LHCN-M2 (cell line): ENCODE results near the gene INPP1. TPM values are rescaled to one million over a fixed set of nuclear protein-coding genes. Genes with fewer than 3 reads are reported as not detected.
"Not testable (repeated sequence)": the region's sequence is repeated elsewhere in the genome, so short reads cannot be mapped to it uniquely, and the experiment has no call there.

ENCODE experiments used
- DNase-seq: peaks from one replicate; pipeline ENCODE4 v3.0.0-alpha.2; 2012; ENCODE audit warnings: low read depth
- total RNA-seq: library from RNA; depleted of rRNA; stranded (reverse); fragments of >200 nt; gene quantifications from 2 replicates; pipeline ENCODE4 v1.2.3, GENCODE V29; 2014

INPP1 gene
- total RNA-seq, 1 experiment from 2014 or later, result 15.8 TPM

GRCh38 chr2:190333928-190334327 is 9.5 kb upstream of the INPP1 start:
- DNase-seq, result no peak

- no peak for DNase-seq
Measured at GRCh38 chr2:190334479-190335224, 8.7 kb upstream of the INPP1 start.

- no peak for DNase-seq
Measured at GRCh38 chr2:190335225-190335559, 8.2 kb upstream of the INPP1 start.

- DNase-seq, result not testable (repeated sequence)
Measured at GRCh38 chr2:190335584-190335983, 7.8 kb upstream of the INPP1 start.

GRCh38 chr2:190336420-190336819 is 7.0 kb upstream of the INPP1 start:
- DNase-seq, result no peak

DNA sequence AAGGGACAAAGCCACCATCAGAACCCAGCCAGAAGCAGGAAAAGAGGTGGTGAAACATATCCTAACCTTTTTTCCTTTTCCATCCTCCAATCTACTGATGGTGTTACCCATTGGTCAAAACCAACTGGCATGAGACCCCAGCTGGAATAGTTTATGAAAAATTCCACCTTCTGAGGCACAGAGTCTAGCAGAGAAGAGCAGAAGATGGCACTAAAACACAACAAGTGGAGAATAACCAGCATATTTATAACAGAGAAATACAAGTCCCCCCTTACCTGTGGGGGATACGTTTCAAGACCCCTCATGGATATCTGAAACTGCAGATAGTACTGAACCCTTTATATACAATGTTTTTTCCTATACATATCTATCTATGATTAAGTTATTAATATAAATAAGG is 4.9 kb upstream of the INPP1 start:
- no peak for DNase-seq

DNA sequence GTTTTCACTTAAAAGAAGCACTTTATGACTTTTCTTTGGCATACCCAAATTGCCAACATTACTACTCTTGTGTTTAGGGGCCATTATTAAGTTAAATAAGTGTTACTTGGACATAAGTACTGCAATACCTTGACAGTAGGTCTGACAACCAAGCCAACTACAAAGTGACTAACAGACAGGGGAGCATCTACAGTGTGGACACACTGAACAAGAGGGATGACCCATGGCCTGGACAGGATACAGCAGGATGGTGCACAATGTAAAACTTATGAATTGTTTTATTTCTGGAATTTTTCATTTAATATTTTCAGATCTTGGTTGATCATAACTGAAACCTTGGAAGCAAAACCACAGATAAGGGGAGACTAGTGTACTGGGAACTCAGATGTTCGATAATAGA is 4.0 kb upstream of the INPP1 start:
- DNase-seq, result no peak

- DNase-seq, result peak; percentile 49
Measured at GRCh38 chr2:190340369-190340768, 3.0 kb upstream of the INPP1 start.

DNA sequence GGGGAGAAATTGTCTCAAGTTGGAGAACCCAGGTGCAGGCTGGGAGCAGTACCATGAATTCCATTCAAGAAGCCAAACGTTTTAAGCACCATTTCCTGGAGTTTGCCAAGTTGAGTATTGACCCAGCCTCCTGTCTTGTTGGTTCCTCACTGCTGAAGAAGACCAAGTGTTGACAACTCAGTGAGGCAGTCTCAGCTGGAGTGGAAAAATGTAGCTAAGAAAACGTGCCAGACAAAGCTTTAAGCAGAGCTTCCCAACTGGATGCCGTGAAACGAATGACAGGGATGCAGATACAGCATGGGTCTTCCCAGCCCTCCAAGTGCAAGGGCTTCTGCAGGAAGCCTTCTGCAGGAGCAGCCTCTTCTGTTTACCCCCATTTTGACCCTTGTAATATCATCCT is 778 bp upstream of the INPP1 start:
- no peak for DNase-seq

GRCh38 chr2:190343089-190343535 is 277 bp upstream of the INPP1 start:
- DNase-seq, result peak; percentile 79

- DNase-seq, result peak; percentile 53
Measured at GRCh38 chr2:190344276-190344827, 963 bp downstream of the INPP1 start.

GRCh38 chr2:190350371-190350770 is 7.0 kb downstream of the INPP1 start:
- no peak for DNase-seq

GRCh38 chr2:190351955-190352354 is 8.6 kb downstream of the INPP1 start:
- no peak for DNase-seq

DNA sequence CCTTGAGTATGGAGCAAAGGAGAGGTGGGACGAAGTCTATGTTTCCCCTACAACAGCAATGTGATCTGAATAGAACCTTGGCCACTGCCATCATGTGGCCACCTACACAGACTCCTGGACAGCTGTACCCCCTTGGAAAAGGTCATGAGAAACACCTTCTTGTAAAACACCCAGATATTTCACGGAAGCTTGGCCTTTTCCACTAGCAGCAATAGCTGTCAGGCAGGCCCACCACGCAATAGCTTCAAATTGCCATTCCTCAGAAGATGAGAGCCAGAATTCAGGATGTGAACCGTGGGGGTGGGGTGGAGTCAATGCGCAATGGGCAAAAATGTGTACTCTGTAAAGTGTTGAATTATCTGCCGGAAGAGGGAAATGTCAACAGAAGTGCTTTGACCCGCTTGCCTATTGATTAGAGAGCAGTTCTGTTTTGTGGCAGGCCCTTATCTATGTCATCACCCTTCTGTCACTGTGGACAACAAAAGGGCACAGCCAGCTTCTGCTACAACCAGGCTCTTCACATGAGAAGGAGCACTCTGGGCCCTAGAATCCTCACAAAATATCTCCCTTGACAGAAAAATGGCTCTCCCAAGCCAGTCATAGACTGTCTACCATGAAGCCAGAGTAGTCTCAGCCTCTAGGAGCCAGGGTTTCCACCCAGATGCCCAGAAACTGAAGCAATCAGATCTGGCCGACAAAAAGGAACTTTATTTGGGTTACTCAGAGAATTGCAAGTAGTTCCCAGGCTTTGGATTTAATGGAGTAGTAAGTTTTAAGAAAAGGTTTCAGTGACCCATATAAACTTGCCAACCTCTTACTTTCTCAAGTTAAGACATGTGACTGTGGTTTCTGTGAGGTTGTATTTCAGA is 9.5 kb downstream of the INPP1 start:
- DNase-seq, result no peak

- no peak for DNase-seq
Measured at GRCh38 chr2:190353537-190353899, 10.1 kb downstream of the INPP1 start.

DNA sequence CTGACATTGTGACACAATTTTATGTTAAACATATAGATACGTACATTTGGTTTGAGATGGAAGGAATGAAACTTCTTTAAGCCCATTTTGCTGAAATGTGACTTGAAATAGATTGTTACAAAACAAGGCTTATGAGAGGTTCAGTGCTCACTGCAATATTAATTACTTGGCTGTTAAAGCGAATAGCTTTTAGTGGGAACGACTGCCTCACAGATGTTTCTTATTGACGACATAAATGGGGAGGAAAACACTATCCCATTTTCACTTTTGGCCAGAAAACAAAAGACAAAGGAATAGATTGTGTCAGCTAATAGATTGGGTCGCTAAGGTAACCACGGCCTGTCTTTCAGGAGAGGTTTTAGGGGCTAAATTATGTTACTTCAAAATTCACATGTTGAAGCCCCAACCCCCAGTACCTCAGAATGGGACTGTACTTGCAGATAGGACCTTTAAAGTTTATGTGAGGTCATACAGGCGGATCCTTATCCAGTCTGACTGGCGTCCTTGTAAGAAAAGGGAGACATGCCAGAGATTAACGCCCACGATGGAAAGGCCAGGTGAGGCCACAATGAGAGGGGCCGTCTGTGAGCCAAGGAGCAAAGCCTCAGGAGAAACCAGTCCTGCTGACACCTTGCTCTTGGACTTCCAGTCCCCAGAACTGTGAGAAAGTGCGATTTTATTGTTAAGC is 10.8 kb downstream of the INPP1 start:
- DNase-seq, result no peak

GRCh38 chr2:190355968-190356644 is 12.7 kb downstream of the INPP1 start:
- DNase-seq, result no peak

GRCh38 chr2:190357600-190357999 is 14.2 kb downstream of the INPP1 start:
- no peak for DNase-seq

DNA sequence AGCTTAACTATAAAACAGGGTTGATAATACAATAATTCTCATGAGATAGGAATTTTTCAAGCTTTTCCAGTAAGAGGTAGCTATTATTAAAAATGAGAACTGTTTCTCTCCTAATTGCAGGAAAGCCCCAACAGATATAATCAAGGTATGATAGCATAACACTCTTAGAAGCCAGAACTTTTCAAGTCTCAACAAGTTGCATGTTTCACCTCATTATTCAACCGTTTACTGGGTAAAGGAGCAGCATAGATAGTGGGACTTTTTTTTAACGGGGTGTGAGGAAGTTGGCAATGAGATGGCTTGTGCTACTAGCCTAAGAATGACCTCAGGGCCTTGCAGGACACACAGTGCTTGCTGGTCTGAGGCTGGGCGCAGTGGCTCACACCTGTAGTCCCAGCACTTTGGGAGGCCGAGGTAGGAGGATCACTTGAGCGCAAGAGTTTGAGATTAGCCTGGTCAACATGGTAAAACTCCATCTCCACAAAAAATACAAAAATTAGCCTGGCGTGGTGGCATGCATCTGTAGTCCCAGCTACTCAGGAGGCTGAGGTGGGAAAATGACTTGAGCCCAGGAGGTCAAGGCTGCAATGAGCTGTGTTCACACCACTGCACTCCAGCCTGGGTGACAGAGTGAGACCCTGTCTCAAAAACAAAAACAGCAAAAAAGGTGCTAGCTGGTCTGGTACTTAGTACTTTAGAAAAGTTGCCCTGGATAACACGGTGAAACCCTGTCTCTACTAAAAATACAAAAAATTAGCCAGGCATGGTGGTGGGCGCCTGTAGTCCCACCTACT is 15.5 kb downstream of the INPP1 start:
- DNase-seq, result not testable (repeated sequence)

- no peak for DNase-seq
Measured at GRCh38 chr2:190360561-190360960, 17.2 kb downstream of the INPP1 start.

DNA sequence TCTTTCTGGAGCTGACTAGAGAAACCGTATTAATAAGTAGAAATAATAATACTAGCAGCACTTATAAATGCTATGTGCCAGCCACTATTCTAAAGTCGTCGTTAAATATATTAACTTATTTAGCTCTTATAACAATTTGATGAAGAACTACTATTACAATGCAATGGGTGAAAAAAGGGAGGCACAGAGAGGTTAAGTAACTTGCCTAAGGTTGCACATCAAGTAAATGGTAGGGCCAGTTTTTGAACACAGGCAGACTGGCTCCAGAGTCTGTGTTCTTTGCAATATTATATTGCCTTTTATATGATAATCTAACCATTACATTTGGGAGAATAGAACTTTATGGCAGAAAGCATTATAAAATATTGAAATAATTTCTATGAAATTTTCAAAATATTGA is 17.6 kb downstream of the INPP1 start:
- no peak for DNase-seq
